ENCODE measurements around the gene PADI1.

PADI1 gene

DNA sequence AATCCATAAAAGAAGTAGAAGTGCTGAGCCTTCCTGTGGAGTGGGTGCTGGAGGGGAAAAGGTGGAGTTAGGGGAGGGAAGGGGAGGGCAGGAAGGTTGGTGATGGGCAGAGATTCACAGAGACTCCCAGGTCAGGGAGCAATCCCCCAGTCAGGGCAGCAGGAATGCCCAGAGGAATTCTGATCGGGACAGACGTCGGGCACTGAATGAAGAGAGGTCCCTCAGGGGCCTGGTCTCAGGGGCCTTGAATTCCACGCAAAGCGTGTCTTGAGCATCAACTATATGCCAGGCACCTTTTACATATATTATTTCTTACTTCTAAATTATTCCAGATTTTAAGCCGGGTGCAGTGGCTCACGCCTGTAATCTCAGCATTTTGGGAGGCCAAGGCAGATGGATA lies 7.2 kb upstream of the PADI1 start:
- H3K36me3 ChIP-seq (ENCODE audit: control insufficient read depth, insufficient read depth, low read length): no peaks in the 10 kb centered on the region
- no peak for DNase-seq (ENCODE audit: extremely low read depth, insufficient read length)
- TF ChIP-seq, protein P1, sequence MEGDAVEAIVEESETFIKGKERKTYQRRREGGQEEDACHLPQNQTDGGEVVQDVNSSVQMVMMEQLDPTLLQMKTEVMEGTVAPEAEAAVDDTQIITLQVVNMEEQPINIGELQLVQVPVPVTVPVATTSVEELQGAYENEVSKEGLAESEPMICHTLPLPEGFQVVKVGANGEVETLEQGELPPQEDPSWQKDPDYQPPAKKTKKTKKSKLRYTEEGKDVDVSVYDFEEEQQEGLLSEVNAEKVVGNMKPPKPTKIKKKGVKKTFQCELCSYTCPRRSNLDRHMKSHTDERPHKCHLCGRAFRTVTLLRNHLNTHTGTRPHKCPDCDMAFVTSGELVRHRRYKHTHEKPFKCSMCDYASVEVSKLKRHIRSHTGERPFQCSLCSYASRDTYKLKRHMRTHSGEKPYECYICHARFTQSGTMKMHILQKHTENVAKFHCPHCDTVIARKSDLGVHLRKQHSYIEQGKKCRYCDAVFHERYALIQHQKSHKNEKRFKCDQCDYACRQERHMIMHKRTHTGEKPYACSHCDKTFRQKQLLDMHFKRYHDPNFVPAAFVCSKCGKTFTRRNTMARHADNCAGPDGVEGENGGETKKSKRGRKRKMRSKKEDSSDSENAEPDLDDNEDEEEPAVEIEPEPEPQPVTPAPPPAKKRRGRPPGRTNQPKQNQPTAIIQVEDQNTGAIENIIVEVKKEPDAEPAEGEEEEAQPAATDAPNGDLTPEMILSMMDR (IDR thresholded peaks at IDR 0.05; ENCODE audit: insufficient read depth, low read length, poor library complexity, severe bottlenecking): no peak
- no peaks in the 10 kb centered on the region; the same call in 1 of the 2 replicates for H3K27me3 ChIP-seq (replicated peaks; ENCODE audit: control insufficient read depth, insufficient read depth, low read length)
- no peak overlapping the region for H3K4me3 ChIP-seq (replicated peaks; ENCODE audit: low read depth, low read length)

DNA sequence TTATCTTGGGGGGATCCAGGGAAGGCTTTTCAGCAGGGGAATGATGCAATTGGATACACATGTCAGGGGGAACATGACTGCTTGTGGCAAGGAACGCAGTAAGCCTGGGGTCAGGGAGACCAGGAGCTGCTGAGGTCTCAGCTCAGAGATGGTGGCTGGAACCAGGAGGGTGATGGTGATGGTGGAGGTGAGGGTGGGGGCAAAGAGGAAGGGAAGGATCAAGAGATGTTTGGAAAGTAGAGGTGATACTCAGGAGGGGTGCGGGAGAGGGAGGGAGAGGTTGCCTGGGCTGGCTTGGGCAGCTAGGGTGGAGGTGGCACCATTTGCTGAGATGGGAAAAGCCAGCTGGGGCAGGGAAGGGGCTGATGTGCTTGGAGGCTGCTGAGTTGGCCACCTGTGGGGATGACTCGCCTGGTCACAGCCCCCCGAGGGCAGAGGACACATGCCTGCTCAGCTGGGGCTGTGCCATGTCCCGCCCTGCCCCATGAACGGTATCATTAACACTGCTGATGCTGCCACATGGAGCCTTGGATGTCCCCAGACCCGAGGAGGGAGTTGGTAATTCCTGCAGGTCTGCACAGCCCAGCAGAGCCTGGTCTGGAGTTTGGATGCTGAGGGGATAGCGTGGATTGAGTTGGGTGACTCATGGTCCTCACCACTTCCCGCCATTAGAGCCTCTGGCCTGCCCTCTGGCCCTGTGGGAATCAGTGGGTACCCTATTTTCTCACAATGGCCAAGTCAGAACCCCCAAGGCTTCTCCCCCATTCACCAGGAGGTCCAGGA lies 6.3 kb upstream of the PADI1 start:
- TF ChIP-seq, protein P1 (IDR thresholded peaks at IDR 0.05; ENCODE audit: insufficient read depth, low read length, poor library complexity, severe bottlenecking): no peak
- no peak for DNase-seq (ENCODE audit: extremely low read depth, insufficient read length)
- H3K4me3 ChIP-seq (replicated peaks; ENCODE audit: low read depth, low read length): no peak overlapping the region
- no peaks in the 10 kb centered on the region; the same call in 1 of the 2 replicates for H3K27me3 ChIP-seq (replicated peaks; ENCODE audit: control insufficient read depth, insufficient read depth, low read length)
- no peaks in the 10 kb centered on the region for H3K36me3 ChIP-seq (ENCODE audit: control insufficient read depth, insufficient read depth, low read length)

DNA sequence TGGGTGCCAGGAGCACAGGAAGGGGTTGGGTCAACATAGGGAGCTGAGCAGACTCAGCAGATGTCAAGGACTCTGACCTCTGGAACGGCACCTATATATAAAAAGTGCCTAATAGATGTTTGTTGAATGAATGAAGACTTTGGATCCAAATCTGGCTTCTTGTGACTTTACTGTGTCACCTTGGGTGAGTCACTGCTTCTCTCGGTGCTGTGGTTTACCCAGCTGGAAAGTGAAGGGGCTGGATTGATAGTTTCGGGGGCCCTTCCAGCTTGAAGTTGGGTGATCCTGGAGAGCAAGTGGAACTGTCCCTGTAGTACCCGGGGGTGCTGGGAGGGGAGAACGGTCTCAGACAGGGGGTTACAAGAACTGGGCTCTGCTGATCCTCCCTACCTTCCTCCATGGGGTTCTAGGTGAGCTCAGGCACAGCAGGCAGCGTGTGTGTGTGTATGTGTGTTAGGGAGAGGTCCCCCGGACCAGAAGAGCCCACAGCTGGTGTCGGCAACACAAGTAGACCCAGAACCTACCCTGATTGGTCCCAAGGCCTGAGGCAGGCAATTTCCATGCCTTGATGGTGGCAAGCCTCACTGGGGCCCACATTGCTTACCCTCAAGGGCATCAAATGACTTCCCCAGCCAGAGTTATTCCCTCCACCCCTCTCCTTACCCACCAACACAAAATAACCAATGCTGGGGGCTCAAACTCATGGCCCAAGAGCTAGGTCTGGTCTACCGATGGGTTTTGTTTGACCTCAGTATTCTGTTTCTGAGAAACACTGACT lies 5.5 kb upstream of the PADI1 start:
- no peak overlapping the region for H3K4me3 ChIP-seq (replicated peaks; ENCODE audit: low read depth, low read length)
- DNase-seq (ENCODE audit: extremely low read depth, insufficient read length): no peak
- TF ChIP-seq, protein P1 (IDR thresholded peaks at IDR 0.05; ENCODE audit: insufficient read depth, low read length, poor library complexity, severe bottlenecking): no peak
- H3K36me3 ChIP-seq (ENCODE audit: control insufficient read depth, insufficient read depth, low read length): no peaks in the 10 kb centered on the region
- H3K27me3 ChIP-seq (replicated peaks; ENCODE audit: control insufficient read depth, insufficient read depth, low read length): no peaks in the 10 kb centered on the region; the same call in 1 of the 2 replicates

DNA sequence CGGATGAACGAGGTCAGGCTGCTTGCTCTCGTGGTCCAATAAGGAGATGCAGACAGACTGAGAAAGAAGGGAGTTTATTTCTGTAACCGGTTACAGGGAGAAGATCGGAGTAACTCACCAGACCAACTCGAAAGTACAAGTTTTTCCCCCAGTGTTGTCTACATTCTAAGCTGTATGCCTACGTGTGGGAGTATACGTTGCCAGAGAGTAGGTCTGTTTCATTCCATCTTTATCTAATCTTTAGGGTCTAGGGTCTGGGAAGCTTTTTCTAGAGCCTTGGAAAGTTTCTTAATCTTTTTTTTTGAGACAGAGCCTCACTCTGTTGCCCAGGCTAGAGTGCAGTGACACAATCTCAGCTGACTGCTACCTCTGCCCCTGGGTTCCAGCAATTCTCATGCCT lies 4.7 kb upstream of the PADI1 start:
- Histone ChIP-seq H3K27me3 (replicated peaks; ENCODE audit: control insufficient read depth, insufficient read depth, low read length) (no peaks in the 10 kb centered on the region; the same call in 1 of the 2 replicates), H3K36me3 (ENCODE audit: control insufficient read depth, insufficient read depth, low read length) (no peaks in the 10 kb centered on the region), H3K4me3 (replicated peaks; ENCODE audit: low read depth, low read length) (no peak overlapping the region)
- no peak for DNase-seq (ENCODE audit: extremely low read depth, insufficient read length)
- TF ChIP-seq, protein P1 (IDR thresholded peaks at IDR 0.05; ENCODE audit: insufficient read depth, low read length, poor library complexity, severe bottlenecking): no peak

DNA sequence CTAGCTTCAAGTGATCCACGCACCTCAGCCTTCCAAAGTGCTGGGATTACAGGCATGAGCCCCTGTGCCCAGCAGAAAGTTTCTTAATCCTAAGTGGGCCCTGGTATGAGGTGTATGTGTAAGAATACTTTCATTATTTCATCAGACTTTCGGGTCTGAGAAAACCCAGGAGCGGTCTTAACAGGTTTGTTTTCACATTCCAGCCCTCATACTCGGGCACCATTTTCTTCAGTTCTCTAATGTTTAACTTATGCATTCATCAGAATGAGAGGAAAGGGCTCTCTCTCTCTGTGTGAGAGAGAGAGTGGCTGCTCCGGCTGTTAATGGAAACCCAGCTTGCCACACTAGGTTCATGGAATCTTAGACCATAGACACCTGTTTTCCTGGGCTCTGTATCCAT lies 4.2 kb upstream of the PADI1 start:
- DNase-seq (ENCODE audit: extremely low read depth, insufficient read length): no peak
- H3K27me3 ChIP-seq (replicated peaks; ENCODE audit: control insufficient read depth, insufficient read depth, low read length): no peaks in the 10 kb centered on the region; the same call in 1 of the 2 replicates
- H3K4me3 ChIP-seq (replicated peaks; ENCODE audit: low read depth, low read length): no peak overlapping the region
- TF ChIP-seq, protein P1 (IDR thresholded peaks at IDR 0.05; ENCODE audit: insufficient read depth, low read length, poor library complexity, severe bottlenecking): no peak
- H3K36me3 ChIP-seq (ENCODE audit: control insufficient read depth, insufficient read depth, low read length): no peaks in the 10 kb centered on the region
